HAP-1 (cell line): ENCODE measurements around the gene NDUFAF5.
"Not testable (repeated sequence)": the region's sequence is repeated elsewhere in the genome, so short reads cannot be mapped to it uniquely, and the experiment has no call there.

ENCODE experiments used
- DNase-seq, 2 experiments: peaks; one replicate each; pipeline ENCODE4 v3.0.0-alpha.2; 2016 to 2020; ENCODE audit warnings: low spot score in 2 of 2
- H3K27me3 ChIP-seq: fragments of 250-450 bp; sonication (Bioruptor Pico); 2 replicates; pipeline ENCODE4 v1.5.1; 2020; ENCODE audit warnings: low read depth, mild to moderate bottlenecking, moderate library complexity
- H3K36me3 ChIP-seq: fragments of 250-450 bp; sonication (Bioruptor Pico); replicated peaks from 2 replicates; pipeline ENCODE4 v1.5.1; 2020; ENCODE audit warnings: mild to moderate bottlenecking
- H3K4me1 ChIP-seq: fragments of 250-450 bp; sonication (Bioruptor Pico); 2 replicates; pipeline ENCODE4 v1.5.1; 2020; ENCODE audit warnings: mild to moderate bottlenecking
- H3K4me3 ChIP-seq: fragments of 250-450 bp; sonication (Bioruptor Pico); 2 replicates; pipeline ENCODE4 v1.5.1; 2020; ENCODE audit warnings: mild to moderate bottlenecking, moderate library complexity
- H3K9me3 ChIP-seq: fragments of 250-450 bp; sonication (Bioruptor Pico); 2 replicates; pipeline ENCODE4 v1.5.1; 2020; ENCODE audit warnings: mild to moderate bottlenecking, moderate library complexity
- in situ Hi-C: fragments of 300-500 bp; cut with MboI; formaldehyde crosslinking; loops from 3 replicates; pipeline ENCODE4 v1.14.3; 2020; ENCODE audit warnings: low sequenced_read_pairs, inconsistent platforms, mixed read lengths

Gene NDUFAF5

DNA sequence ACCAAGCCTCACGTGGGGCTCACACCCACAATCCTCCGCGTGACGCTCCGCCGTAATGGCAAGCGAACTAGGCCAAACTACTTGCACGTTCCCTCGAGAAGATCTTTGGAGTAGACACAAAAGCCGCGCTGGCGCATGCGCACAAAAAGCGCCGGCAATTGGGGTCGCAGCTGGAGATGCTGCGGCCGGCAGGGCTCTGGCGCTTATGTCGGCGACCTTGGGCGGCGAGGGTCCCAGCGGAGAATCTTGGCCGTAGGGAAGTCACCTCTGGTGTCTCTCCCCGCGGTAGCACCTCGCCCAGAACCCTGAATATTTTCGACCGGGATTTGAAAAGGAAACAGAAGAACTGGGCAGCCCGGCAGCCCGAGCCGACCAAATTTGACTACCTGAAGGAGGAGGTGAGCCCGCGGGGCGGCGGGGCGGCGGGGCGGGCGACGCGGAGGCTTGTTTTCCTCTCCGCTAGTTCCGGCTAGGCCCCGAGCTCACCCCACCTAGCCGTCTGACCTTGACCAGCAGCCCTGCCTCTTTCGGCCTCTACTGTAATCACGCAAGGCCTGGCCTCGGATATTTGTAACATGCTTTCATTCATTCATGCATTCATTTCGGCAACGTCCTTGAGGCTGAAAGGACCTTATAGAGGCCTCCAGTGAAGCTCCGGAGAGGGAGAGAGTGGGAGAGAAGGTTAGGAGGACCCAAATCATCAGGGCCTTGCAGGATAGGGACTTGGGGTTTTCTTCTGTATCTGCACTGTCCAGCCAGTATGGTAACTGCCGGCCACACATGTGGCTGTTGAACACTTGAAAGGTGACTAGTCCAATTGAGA, at the start of gene NDUFAF5, which contains the start of gene ESF1:
Gene NDUFAF5, plus strand, starts transcription at position 136 of the 823 bp plus-strand sequence. Its CDS starts 41 bp downstream, at position 177.
Gene ESF1, minus strand, starts transcription at position 27 of the 823 bp plus-strand sequence. CDS start 1,779 bp downstream, outside the sequence.
- in situ Hi-C loops: loop anchor here (25.0 kb wide), 1 partner anchor 848 kb away; no protein-coding TSS in a partner anchor
- peak within 1 kb of the TSS; percentile 82 for H3K4me3 ChIP-seq

GRCh38 chr20:13735826-13736225, 49.0 kb upstream of the NDUFAF5 start:
- no peaks in the 10 kb centered on the region for H3K4me1 ChIP-seq
- H3K36me3 ChIP-seq: peaks cover 31% of the 10 kb centered on the region
- H3K27me3 ChIP-seq: no peaks in the 10 kb centered on the region
- in situ Hi-C loops: no loop called here
- DNase-seq: no peak
- H3K4me3 ChIP-seq: no peak overlapping the region
- no peaks in the 10 kb centered on the region for H3K9me3 ChIP-seq

More for the DNA sequence above, at the start of gene NDUFAF5, which contains the start of gene ESF1:
- H3K9me3 ChIP-seq: no peaks in the 10 kb centered on the region
- no peaks in the 10 kb centered on the region for H3K27me3 ChIP-seq
- peaks cover 10% of the 10 kb centered on the region for H3K4me1 ChIP-seq
- peak; percentile 95 for DNase-seq
- H3K36me3 ChIP-seq: peaks cover 38% of the 10 kb centered on the region

- peaks cover 31% of the 10 kb centered on the region for H3K36me3 ChIP-seq
- H3K4me3 ChIP-seq: no peak overlapping the region
- DNase-seq: no peak
- H3K9me3 ChIP-seq: no peaks in the 10 kb centered on the region
- in situ Hi-C loops: no loop called here
- no peaks in the 10 kb centered on the region for H3K27me3 ChIP-seq
- H3K4me1 ChIP-seq: no peaks in the 10 kb centered on the region
Observed at GRCh38 chr20:13736436-13737191, 48.2 kb upstream of the NDUFAF5 start.

GRCh38 chr20:13738187-13738586, 46.6 kb upstream of the NDUFAF5 start:
- H3K27me3 ChIP-seq, DNase-seq, H3K9me3 ChIP-seq, H3K4me3 ChIP-seq, H3K4me1 ChIP-seq, in situ Hi-C loops: not testable (repeated sequence)
- H3K36me3 ChIP-seq: peaks cover 20% of the 10 kb centered on the region

- Histone ChIP-seq H3K36me3 (peaks cover 14% of the 10 kb centered on the region), H3K4me3 (no peak overlapping the region), H3K27me3 (no peaks in the 10 kb centered on the region), H3K9me3 (no peaks in the 10 kb centered on the region), H3K4me1 (no peaks in the 10 kb centered on the region)
- no peak for DNase-seq
- in situ Hi-C loops: no loop called here
Observed at GRCh38 chr20:13739731-13740649, 44.8 kb upstream of the NDUFAF5 start.

- in situ Hi-C loops: no loop called here
- Histone ChIP-seq H3K27me3 (no peaks in the 10 kb centered on the region), H3K4me1 (no peaks in the 10 kb centered on the region), H3K9me3 (no peaks in the 10 kb centered on the region), H3K36me3 (peaks cover 6% of the 10 kb centered on the region; the same call in 1 of the 2 replicates), H3K4me3 (no peak overlapping the region)
- no peak for DNase-seq
Observed at GRCh38 chr20:13741879-13742278, 42.9 kb upstream of the NDUFAF5 start.

GRCh38 chr20:13744352-13744751, 40.5 kb upstream of the NDUFAF5 start:
- H3K36me3 ChIP-seq: peaks cover 12% of the 10 kb centered on the region
- no peaks in the 10 kb centered on the region for H3K4me1 ChIP-seq
- DNase-seq: no peak
- in situ Hi-C loops: no loop called here
- no peak overlapping the region for H3K4me3 ChIP-seq
- H3K27me3 ChIP-seq: no peaks in the 10 kb centered on the region
- H3K9me3 ChIP-seq: no peaks in the 10 kb centered on the region

DNA sequence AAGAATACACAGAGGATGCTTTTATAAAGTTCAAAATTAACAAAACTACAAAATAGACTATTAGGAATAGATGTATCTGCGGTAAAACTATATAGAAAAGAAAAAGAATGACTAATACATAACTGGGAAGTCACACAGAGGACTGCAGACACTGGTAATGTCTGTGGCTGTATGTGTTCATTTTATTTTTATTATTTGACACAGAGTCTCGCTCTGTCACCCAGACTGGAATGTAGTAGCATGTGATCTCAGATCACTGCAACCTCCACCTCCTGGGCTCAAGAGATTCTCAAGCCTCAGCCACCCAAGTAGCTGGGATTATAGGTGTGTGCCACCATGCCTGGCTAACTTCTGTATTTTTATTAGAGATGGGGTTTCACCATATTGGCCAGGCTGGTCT, 39.0 kb upstream of the NDUFAF5 start:
- peaks cover 12% of the 10 kb centered on the region for H3K36me3 ChIP-seq
- no peaks in the 10 kb centered on the region for H3K9me3 ChIP-seq
- H3K4me1 ChIP-seq: no peaks in the 10 kb centered on the region
- DNase-seq: no peak
- in situ Hi-C loops: no loop called here
- H3K4me3 ChIP-seq: no peak overlapping the region
- no peaks in the 10 kb centered on the region for H3K27me3 ChIP-seq

GRCh38 chr20:13749811-13750210, 35.0 kb upstream of the NDUFAF5 start:
- peaks cover 3% of the 10 kb centered on the region; the same call in 1 of the 2 replicates for H3K4me1 ChIP-seq
- H3K36me3 ChIP-seq: peaks cover 16% of the 10 kb centered on the region
- in situ Hi-C loops: no loop called here
- no peak overlapping the region for H3K4me3 ChIP-seq
- DNase-seq: no peak
- H3K9me3 ChIP-seq: no peaks in the 10 kb centered on the region
- H3K27me3 ChIP-seq: no peaks in the 10 kb centered on the region

DNA sequence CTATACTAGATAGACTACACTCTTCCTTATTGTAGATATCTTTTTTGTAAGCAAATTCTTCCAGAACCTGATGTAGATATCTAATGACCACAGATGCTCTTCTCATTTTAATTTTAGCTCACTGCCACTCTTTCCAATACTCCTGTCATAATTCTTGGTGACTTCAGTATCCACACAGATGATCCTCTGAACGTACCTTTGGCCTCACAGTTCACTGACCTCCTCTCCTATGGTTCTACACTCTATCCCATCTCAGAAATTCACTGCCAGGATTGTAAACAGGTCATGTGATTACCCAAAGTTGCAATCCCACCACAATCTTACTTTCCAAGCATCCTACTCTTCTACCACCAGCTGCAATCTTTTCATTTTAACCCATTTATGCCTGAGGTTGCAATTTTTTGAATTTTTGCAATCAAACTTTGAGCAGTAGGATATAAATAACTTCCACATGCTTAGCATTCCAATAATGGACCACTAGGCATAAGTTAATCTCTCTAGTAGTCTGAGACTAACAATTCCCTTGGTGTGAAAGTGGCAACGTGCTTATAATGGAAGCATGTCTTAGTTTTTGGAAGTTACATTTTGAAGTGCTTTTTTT, 31.3 kb upstream of the NDUFAF5 start:
- DNase-seq: no peak
- no peaks in the 10 kb centered on the region for H3K27me3 ChIP-seq
- in situ Hi-C loops: no loop called here
- H3K36me3 ChIP-seq: peaks cover 34% of the 10 kb centered on the region
- no peak overlapping the region for H3K4me3 ChIP-seq
- H3K4me1 ChIP-seq: peaks cover 3% of the 10 kb centered on the region; the same call in 1 of the 2 replicates
- no peaks in the 10 kb centered on the region for H3K9me3 ChIP-seq

GRCh38 chr20:13755809-13756208, 29.0 kb upstream of the NDUFAF5 start:
- in situ Hi-C loops: no loop called here
- H3K36me3 ChIP-seq: peaks cover 48% of the 10 kb centered on the region
- peaks cover 3% of the 10 kb centered on the region; the same call in 1 of the 2 replicates for H3K4me1 ChIP-seq
- no peaks in the 10 kb centered on the region for H3K9me3 ChIP-seq
- H3K4me3 ChIP-seq: no peak overlapping the region
- no peak for DNase-seq
- H3K27me3 ChIP-seq: no peaks in the 10 kb centered on the region

DNA sequence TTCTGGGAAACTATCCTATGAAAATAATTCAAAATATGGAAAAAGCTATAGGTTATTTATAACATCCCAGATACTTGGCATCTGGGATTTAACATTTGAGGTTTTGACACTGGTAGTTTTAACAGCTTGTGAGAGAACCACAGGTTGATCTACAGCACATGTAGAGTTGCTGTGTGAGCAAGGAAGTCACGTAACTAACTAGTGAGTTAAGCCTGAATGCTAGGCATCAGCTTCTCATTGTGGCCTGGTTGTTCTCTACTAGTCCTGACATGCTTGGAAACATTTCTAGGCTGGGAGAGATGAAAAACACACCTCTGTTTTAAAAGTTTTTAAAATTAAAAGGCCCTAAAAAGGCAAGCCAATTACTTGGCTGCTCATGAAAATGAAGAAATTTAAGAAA, 28.3 kb upstream of the NDUFAF5 start:
- in situ Hi-C loops: no loop called here
- H3K4me1 ChIP-seq: peaks cover 3% of the 10 kb centered on the region; the same call in 1 of the 2 replicates
- H3K36me3 ChIP-seq: peaks cover 51% of the 10 kb centered on the region
- no peak for DNase-seq
- no peaks in the 10 kb centered on the region for H3K27me3 ChIP-seq
- no peaks in the 10 kb centered on the region for H3K9me3 ChIP-seq
- H3K4me3 ChIP-seq: no peak overlapping the region

- DNase-seq: no peak
- Histone ChIP-seq H3K4me3 (no peak overlapping the region), H3K36me3 (peaks cover 67% of the 10 kb centered on the region), H3K9me3 (no peaks in the 10 kb centered on the region), H3K27me3 (no peaks in the 10 kb centered on the region), H3K4me1 (no peaks in the 10 kb centered on the region)
- in situ Hi-C loops: no loop called here
Observed at GRCh38 chr20:13758884-13759283, 25.9 kb upstream of the NDUFAF5 start.
